ENCODE measurements around the gene MARCKSL1.
"Not testable (repeated sequence)": the region's sequence is repeated elsewhere in the genome, so short reads cannot be mapped to it uniquely, and the experiment has no call there.

Gene MARCKSL1

GRCh38 chr1:32332290-32333079 is 3.5 kb downstream of the MARCKSL1 start:
- no peak for DNase-seq

- DNase-seq, result no peak
Measured at GRCh38 chr1:32331549-32331948, 4.5 kb downstream of the MARCKSL1 start.

GRCh38 chr1:32330558-32331151 is 5.4 kb downstream of the MARCKSL1 start:
- no peak for DNase-seq

GRCh38 chr1:32329931-32330466 is 6.0 kb downstream of the MARCKSL1 start:
- no peak for DNase-seq

- no peak for DNase-seq
Measured at GRCh38 chr1:32327204-32327603, 8.8 kb downstream of the MARCKSL1 start.

GRCh38 chr1:32321712-32322291 is 14.2 kb downstream of the MARCKSL1 start:
- no peak for DNase-seq

- DNase-seq, result no peak
Measured at GRCh38 chr1:32318127-32318869, 17.7 kb downstream of the MARCKSL1 start.

- no peak for DNase-seq
Measured at GRCh38 chr1:32316903-32317277, 19.1 kb downstream of the MARCKSL1 start.

GRCh38 chr1:32311709-32312393 is 24.2 kb downstream of the MARCKSL1 start:
- no peak for DNase-seq

- no peak for DNase-seq
Measured at GRCh38 chr1:32309960-32310359, 26.1 kb downstream of the MARCKSL1 start.

GRCh38 chr1:32307324-32307723 is 28.7 kb downstream of the MARCKSL1 start:
- no peak for DNase-seq

GRCh38 chr1:32305310-32305709 is 30.7 kb downstream of the MARCKSL1 start:
- DNase-seq, result no peak

- no peak for DNase-seq
Measured at GRCh38 chr1:32303997-32304622, 31.9 kb downstream of the MARCKSL1 start.

- no peak for DNase-seq
Measured at GRCh38 chr1:32303358-32303757, 32.7 kb downstream of the MARCKSL1 start.

GRCh38 chr1:32299327-32299726 is 36.7 kb downstream of the MARCKSL1 start:
- no peak for DNase-seq

- DNase-seq, result not testable (repeated sequence)
Measured at GRCh38 chr1:32298211-32298610, 37.8 kb downstream of the MARCKSL1 start.

GRCh38 chr1:32291708-32292538 is 44.1 kb downstream of the MARCKSL1 start, which contains the start of gene HDAC1:
Gene HDAC1 (plus strand): TSS chr1:32292083. CDS start chr1:32292170, 87 bp downstream.
- DNase-seq, result peak; percentile 94

GRCh38 chr1:32291145-32291707 is 44.8 kb downstream of the MARCKSL1 start:
- DNase-seq, result no peak

- DNase-seq, result no peak
Measured at GRCh38 chr1:32289256-32289655, 46.8 kb downstream of the MARCKSL1 start.

- no peak for DNase-seq
Measured at GRCh38 chr1:32286763-32287162, 49.3 kb downstream of the MARCKSL1 start.

- no peak for DNase-seq
Measured at GRCh38 chr1:32285658-32286057, 50.4 kb downstream of the MARCKSL1 start.

Measured in femur (tissue), 1 donor.